PC-9 (cell line): ENCODE measurements around the gene CACNA1I.

Source experiments
- CTCF ChIP-seq: fragments of 200-600 bp; sonication (generic); conservative IDR thresholded peaks from 2 replicates; pipeline ENCODE4 v1.6.1; 2017; ENCODE audit warnings: mixed run types, antibody characterized with exemption, mild to moderate bottlenecking, moderate library complexity
- EZH2 ChIP-seq: fragments of 200-600 bp; sonication (generic); IDR thresholded peaks from 2 replicates; pipeline ENCODE4 v1.8.0; 2017; ENCODE audit warnings: antibody characterized with exemption, low read depth

- no peak for TF ChIP-seq CTCF
- TF ChIP-seq EZH2, result no peak
Measured at GRCh38 chr22:39662686-39663052, 92.1 kb downstream of the CACNA1I start.
